Calu3 (cell line): Measurements from ENCODE around the gene CALML4. TPM values are rescaled to one million over a fixed set of nuclear protein-coding genes. Genes with fewer than 3 reads are reported as not detected.

ENCODE experiments used
- BruUV-seq: library from RNA; stranded (reverse); fragments of 400-500 nt; replicated peaks from 2 replicates; lab custom pipeline; 2021; lab: Mats Ljungman, UMichigan
- CTCF ChIA-PET: fragments of 300-600 bp; sonication (Branson Sonifier 250); formaldehyde crosslinking; loops from one replicate; lab custom pipeline; 2022; ENCODE audit warnings: antibody characterized with exemption; lab: Charles Lee
- DNase-seq: peaks from one replicate; pipeline ENCODE4 v3.0.0; 2022
- H3K27ac Mint-ChIP-seq: one replicate; pipeline ENCODE4 v1.8.0; 2022; ENCODE audit warnings: mixed read lengths; ENCODE audit not compliant: unreplicated experiment
- H3K27me3 Mint-ChIP-seq: one replicate; pipeline ENCODE4 v1.8.0; 2022; ENCODE audit warnings: mixed read lengths; ENCODE audit not compliant: unreplicated experiment
- H3K36me3 Mint-ChIP-seq: one replicate; pipeline ENCODE4 v1.8.0; 2022; ENCODE audit warnings: mild to moderate bottlenecking, moderate library complexity, mixed read lengths; ENCODE audit not compliant: insufficient read depth, unreplicated experiment
- H3K4me1 Mint-ChIP-seq: one replicate; pipeline ENCODE4 v1.8.0; 2022; ENCODE audit warnings: mild to moderate bottlenecking, low read depth, mixed read lengths; ENCODE audit not compliant: unreplicated experiment
- H3K4me3 Mint-ChIP-seq: one replicate; pipeline ENCODE4 v1.8.0; 2022; ENCODE audit warnings: mild to moderate bottlenecking, low read depth, moderate library complexity, mixed read lengths; ENCODE audit not compliant: unreplicated experiment
- H3K9me3 Mint-ChIP-seq: one replicate; pipeline ENCODE4 v1.8.0; 2022; ENCODE audit warnings: low read depth, mixed read lengths; ENCODE audit not compliant: unreplicated experiment
- intact Hi-C: fragments of 100-400 bp; cut with micrococcal nuclease; formaldehyde crosslinking; loops from one replicate; pipeline ENCODE4 v1.10.0; 2022; ENCODE audit not compliant: unreplicated experiment
- total RNA-seq: library from RNA; stranded (reverse); gene quantifications from 2 replicates; pipeline ENCODE4 v1.2.3, GENCODE V29; 2022
- TF ChIP-seq, protein P1 (sequence below): fragments of 200-600 bp; IDR thresholded peaks from one replicate; pipeline ENCODE4 v1.8.0; 2022; ENCODE audit warnings: antibody characterized with exemption; ENCODE audit not compliant: unreplicated experiment

The CALML4 gene
- total RNA-seq, 1 experiment from 2014 or later, result 24.1 TPM

DNA sequence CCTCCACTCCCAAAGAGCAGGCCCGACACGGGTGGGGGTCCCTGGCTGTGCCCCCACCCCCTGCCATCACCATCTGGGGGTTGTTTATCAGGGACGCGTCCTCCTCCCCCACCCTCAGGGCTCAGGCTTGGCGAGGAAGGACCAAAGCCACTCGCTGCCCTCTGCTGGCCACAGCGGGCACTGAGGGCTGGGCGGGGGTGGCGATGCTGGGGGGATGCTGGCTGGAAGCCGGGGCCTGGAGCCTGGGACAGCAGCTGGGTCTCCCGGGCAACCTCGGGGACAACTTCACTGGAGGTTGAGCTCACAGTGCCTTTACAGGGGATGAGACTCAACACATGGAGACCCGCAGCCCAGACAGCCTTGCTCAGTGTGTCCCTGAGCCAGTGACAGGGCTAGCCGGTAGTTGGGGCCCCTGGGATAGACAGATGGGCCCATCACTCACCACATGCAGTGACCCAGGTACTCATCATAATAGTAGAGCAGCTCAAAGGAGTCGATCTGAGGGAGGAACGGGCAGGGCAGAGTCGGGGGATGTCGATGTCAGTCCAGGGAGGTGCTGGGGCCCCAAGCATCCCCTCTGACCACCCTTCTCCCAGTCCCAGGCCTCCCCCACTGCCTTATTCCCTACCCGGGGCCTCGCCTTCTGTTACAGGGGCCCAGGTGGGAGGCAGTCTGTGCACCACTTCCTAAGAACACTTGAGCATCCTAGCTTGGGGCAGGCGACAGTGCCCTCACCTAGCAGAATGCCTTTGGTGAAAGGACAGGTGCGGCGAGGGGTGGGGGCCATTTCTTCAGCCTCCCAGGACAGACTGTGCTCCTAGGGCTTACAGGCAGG, 5.9 kb upstream of the CALML4 start:
- H3K36me3 Mint-ChIP-seq, result no peaks in the 10 kb centered on the region
- no TSS peak for BruUV-seq
- intact Hi-C loops, result no loop called here
- H3K27me3 Mint-ChIP-seq, result no peaks in the 10 kb centered on the region
- no peaks in the 10 kb centered on the region for H3K4me1 Mint-ChIP-seq
- H3K27ac Mint-ChIP-seq, result no peak overlapping the region
- no peak overlapping the region for H3K4me3 Mint-ChIP-seq
- TF ChIP-seq, protein P1, sequence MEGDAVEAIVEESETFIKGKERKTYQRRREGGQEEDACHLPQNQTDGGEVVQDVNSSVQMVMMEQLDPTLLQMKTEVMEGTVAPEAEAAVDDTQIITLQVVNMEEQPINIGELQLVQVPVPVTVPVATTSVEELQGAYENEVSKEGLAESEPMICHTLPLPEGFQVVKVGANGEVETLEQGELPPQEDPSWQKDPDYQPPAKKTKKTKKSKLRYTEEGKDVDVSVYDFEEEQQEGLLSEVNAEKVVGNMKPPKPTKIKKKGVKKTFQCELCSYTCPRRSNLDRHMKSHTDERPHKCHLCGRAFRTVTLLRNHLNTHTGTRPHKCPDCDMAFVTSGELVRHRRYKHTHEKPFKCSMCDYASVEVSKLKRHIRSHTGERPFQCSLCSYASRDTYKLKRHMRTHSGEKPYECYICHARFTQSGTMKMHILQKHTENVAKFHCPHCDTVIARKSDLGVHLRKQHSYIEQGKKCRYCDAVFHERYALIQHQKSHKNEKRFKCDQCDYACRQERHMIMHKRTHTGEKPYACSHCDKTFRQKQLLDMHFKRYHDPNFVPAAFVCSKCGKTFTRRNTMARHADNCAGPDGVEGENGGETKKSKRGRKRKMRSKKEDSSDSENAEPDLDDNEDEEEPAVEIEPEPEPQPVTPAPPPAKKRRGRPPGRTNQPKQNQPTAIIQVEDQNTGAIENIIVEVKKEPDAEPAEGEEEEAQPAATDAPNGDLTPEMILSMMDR, result peak; percentile 87
- peak; percentile 73 for DNase-seq
- no peaks in the 10 kb centered on the region for H3K9me3 Mint-ChIP-seq
- CTCF ChIA-PET, result interaction anchor here (0.7 kb wide), 1 partner anchor 16 kb away, joined by 4 read pairs; no protein-coding TSS in a partner anchor

DNA sequence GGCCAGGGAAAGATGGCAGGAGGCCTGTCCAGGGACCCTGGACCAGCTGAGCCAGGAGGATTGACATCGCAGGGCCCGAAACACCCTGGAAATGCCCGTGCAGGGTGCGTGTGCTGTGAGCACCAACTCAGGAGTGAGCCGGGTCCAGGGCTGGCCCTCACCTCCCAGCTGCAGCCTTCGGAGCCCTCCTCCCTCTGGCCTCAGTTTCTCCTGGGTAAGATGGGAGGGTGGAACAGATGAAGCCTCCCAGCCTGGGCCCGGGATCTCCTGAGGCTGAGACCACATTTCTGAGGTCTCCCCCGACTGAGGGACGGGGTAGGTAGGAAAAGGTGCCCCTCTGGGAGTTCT, 5.3 kb upstream of the CALML4 start:
- no peaks in the 10 kb centered on the region for H3K9me3 Mint-ChIP-seq
- H3K27ac Mint-ChIP-seq, result no peak overlapping the region
- TF ChIP-seq, protein P1, result no peak
- no peak overlapping the region for H3K4me3 Mint-ChIP-seq
- intact Hi-C loops, result no loop called here
- CTCF ChIA-PET, result no interaction called here
- BruUV-seq, result no TSS peak
- H3K36me3 Mint-ChIP-seq, result peaks cover 2% of the 10 kb centered on the region
- DNase-seq, result no peak
- H3K4me1 Mint-ChIP-seq, result peaks cover 4% of the 10 kb centered on the region
- no peaks in the 10 kb centered on the region for H3K27me3 Mint-ChIP-seq

DNA sequence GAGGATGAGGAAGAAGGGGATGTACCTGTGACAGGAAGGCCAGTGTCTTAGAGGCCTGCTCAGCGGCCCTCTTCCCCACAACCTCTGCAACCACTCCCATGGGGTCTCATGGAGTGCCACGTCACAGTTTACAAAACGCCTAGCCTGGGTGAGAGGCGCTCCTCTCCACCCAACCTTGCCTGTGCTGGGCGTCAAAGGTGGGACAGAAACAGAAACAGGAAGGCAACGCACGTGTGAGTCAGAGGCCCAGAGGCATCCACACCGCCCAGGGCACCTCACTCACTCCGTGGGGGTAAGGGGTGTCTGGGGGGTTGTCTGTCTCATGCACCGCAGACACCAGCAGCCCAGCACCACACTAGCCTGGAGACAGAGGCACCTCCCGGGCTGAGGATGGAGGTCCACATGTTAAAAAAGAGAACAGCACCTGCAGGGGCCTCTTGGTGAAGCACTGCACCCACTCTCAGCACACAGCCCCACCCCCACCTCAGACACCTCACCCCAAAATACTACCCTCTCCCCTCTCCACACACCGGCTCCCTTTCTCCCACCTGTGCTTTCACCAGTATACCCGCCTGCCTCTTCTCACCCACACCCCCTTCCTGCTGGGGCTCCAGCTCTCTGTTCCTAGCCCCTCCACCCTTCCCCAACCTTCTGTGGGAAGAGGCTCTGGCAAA, 4.7 kb upstream of the CALML4 start:
- intact Hi-C loops, result no loop called here
- Mint-ChIP-seq H3K27me3 (no peaks in the 10 kb centered on the region), H3K4me1 (peaks cover 9% of the 10 kb centered on the region), H3K4me3 (no peak overlapping the region), H3K9me3 (no peaks in the 10 kb centered on the region), H3K36me3 (peaks cover 8% of the 10 kb centered on the region), H3K27ac (no peak overlapping the region)
- TF ChIP-seq, protein P1, result no peak
- no TSS peak for BruUV-seq
- CTCF ChIA-PET, result no interaction called here
- no peak for DNase-seq

DNA sequence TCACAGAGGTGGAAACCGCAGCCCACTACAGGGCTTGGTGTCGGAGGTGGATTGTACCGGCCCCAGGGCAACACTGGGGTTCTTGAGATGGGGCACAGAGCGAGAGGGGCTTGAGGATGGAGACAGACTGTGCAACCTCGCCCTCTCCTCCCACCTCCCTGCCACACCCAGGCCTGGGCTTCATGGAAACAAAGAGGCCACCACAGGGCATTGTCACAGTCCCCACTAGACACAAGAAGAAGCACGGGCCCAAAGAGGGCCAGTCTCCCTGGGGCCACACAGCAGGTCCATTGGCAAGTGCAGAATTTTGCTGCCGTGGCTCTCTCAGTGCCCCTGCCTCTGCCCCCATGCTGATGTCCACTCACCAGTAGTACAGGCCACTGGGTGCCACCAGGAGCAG, 4.1 kb upstream of the CALML4 start:
- no peaks in the 10 kb centered on the region for H3K27me3 Mint-ChIP-seq
- peaks cover 14% of the 10 kb centered on the region for H3K4me1 Mint-ChIP-seq
- BruUV-seq, result no TSS peak
- DNase-seq, result no peak
- H3K4me3 Mint-ChIP-seq, result no peak overlapping the region
- TF ChIP-seq, protein P1, result no peak
- no peaks in the 10 kb centered on the region for H3K9me3 Mint-ChIP-seq
- peaks cover 11% of the 10 kb centered on the region for H3K36me3 Mint-ChIP-seq
- no peak overlapping the region for H3K27ac Mint-ChIP-seq
- intact Hi-C loops, result no loop called here
- CTCF ChIA-PET, result no interaction called here
